Mesenchymal stem cell (in vitro differentiated cells and primary cell): ENCODE measurements around the gene NOD2.
A peak's percentile ranks its signal among the peaks of the same experiment; 100 is the strongest.

Source experiments
- DNase-seq: peaks from one replicate; pipeline ENCODE4 v3.0.0-alpha.2; 2013
- H2AFZ ChIP-seq: one replicate; pipeline ENCODE4 v1.6.1; 2013; ENCODE audit warnings: low read depth, mild to moderate bottlenecking, control low read depth, inconsistent platforms, low read length, moderate library complexity
- H2AK5ac ChIP-seq: 2 replicates; pipeline ENCODE4 v1.6.1; 2013; ENCODE audit warnings: low read length, moderate library complexity, mild to moderate bottlenecking, inconsistent platforms; ENCODE audit not compliant: severe bottlenecking
- H2BK120ac ChIP-seq: one replicate; pipeline ENCODE4 v1.6.1; 2013; ENCODE audit warnings: low read depth, mild to moderate bottlenecking, inconsistent platforms, low read length, moderate library complexity
- H2BK12ac ChIP-seq, 2 experiments: one replicate each; pipeline ENCODE4 v1.6.1; 2013; ENCODE audit warnings: inconsistent platforms in 2 of 2, low read length in 2 of 2, mild to moderate bottlenecking in 2 of 2, moderate library complexity in 2 of 2, control low read depth in 1 of 2
- H2BK15ac ChIP-seq: one replicate; pipeline ENCODE4 v1.6.1; 2013; ENCODE audit warnings: mild to moderate bottlenecking, low read depth, inconsistent platforms; ENCODE audit not compliant: poor library complexity, severe bottlenecking
- H2BK5ac ChIP-seq: 2 replicates; pipeline ENCODE4 v1.6.1; 2013; ENCODE audit warnings: low read depth, mild to moderate bottlenecking, low read length, control low read depth, inconsistent platforms; ENCODE audit not compliant: poor library complexity, severe bottlenecking
- H3K14ac ChIP-seq, 2 experiments: one replicate each; pipeline ENCODE4 v1.6.1; 2013; ENCODE audit warnings: inconsistent platforms in 2 of 2, low read length in 2 of 2, control low read depth in 1 of 2, mild to moderate bottlenecking in 1 of 2, moderate library complexity in 1 of 2
- H3K18ac ChIP-seq, 2 experiments: one replicate each; pipeline ENCODE4 v1.6.1; 2013; ENCODE audit warnings: inconsistent platforms in 2 of 2, low read length in 2 of 2, control low read depth in 1 of 2, low read depth in 1 of 2, mild to moderate bottlenecking in 1 of 2
- H3K23ac ChIP-seq, 2 experiments: one replicate each; pipeline ENCODE4 v1.6.1; 2013; ENCODE audit warnings: inconsistent platforms in 2 of 2, low read length in 2 of 2, mild to moderate bottlenecking in 2 of 2, moderate library complexity in 2 of 2, control low read depth in 1 of 2
- H3K27ac ChIP-seq: 2 replicates; pipeline ENCODE4 v1.5.1; 2013; ENCODE audit warnings: mild to moderate bottlenecking, moderate library complexity, low read length, control low read depth, inconsistent platforms; ENCODE audit not compliant: poor library complexity, severe bottlenecking
- H3K27me3 ChIP-seq, 2 experiments: 2 replicates each; pipeline versions ENCODE4 v1.6.1 to v1.7.0; 2013; ENCODE audit warnings: low read length in 2 of 2, mild to moderate bottlenecking in 2 of 2, moderate library complexity in 2 of 2, control low read depth in 1 of 2, inconsistent platforms in 1 of 2; ENCODE audit not compliant: control insufficient read depth in 1 of 2, insufficient read depth in 1 of 2
- H3K36me3 ChIP-seq, 2 experiments: 2 replicates each; pipeline versions ENCODE4 v1.6.1 to v1.7.0; 2013; ENCODE audit warnings: low read length in 2 of 2, control low read depth in 1 of 2, inconsistent platforms in 1 of 2, low read depth in 1 of 2, mild to moderate bottlenecking in 1 of 2; ENCODE audit not compliant: insufficient read depth in 2 of 2, control insufficient read depth in 1 of 2
- H3K4ac ChIP-seq, 2 experiments: one replicate each; pipeline ENCODE4 v1.6.1; 2013; ENCODE audit warnings: inconsistent platforms in 2 of 2, low read length in 2 of 2, mild to moderate bottlenecking in 2 of 2, moderate library complexity in 2 of 2, control low read depth in 1 of 2, low read depth in 1 of 2
- H3K4me1 ChIP-seq: 2 replicates; pipeline ENCODE4 v1.6.1; 2013; ENCODE audit warnings: low read depth, low read length, control low read depth; ENCODE audit not compliant: control insufficient read depth, insufficient read depth
- H3K4me2 ChIP-seq: 2 replicates; pipeline ENCODE4 v1.6.1; 2013; ENCODE audit warnings: low read length, mild to moderate bottlenecking, inconsistent platforms; ENCODE audit not compliant: poor library complexity, severe bottlenecking
- H3K4me3 ChIP-seq, 2 experiments: 2 replicates each; pipeline versions ENCODE4 v1.5.1 to v1.7.0; 2013; ENCODE audit warnings: low read length in 2 of 2, mild to moderate bottlenecking in 2 of 2, control low read depth in 1 of 2, low read depth in 1 of 2; ENCODE audit not compliant: insufficient read depth in 1 of 2
- H3K79me1 ChIP-seq: replicated peaks from 2 replicates; pipeline ENCODE4 v1.6.1; 2013; ENCODE audit warnings: mild to moderate bottlenecking, control low read depth, low read length, inconsistent platforms; ENCODE audit not compliant: poor library complexity, severe bottlenecking
- H3K9ac ChIP-seq: 2 replicates; pipeline ENCODE4 v1.7.0; 2013; ENCODE audit warnings: mild to moderate bottlenecking, low read length, moderate library complexity
- H3K9me3 ChIP-seq: 2 replicates; pipeline ENCODE4 v1.7.0; 2013; ENCODE audit warnings: mild to moderate bottlenecking, low read length; ENCODE audit not compliant: control insufficient read depth
- H4K8ac ChIP-seq: one replicate; pipeline ENCODE4 v1.6.1; 2013; ENCODE audit warnings: inconsistent platforms, mild to moderate bottlenecking, low read length, moderate library complexity
- H4K91ac ChIP-seq: one replicate; pipeline ENCODE4 v1.6.1; 2013; ENCODE audit warnings: mild to moderate bottlenecking, low read length, inconsistent platforms
- whole genome bisulfite sequencing: methylation state at CpG from one replicate; pipeline ENCODE4 v1.1.7; 2013; ENCODE audit warnings: mixed read lengths; 5-methylcytosine and 5-hydroxymethylcytosine counted together

The NOD2 gene

GRCh38 chr16:50739031-50739430, 45.6 kb downstream of the NOD2 start:
- Histone ChIP-seq H3K36me3 (no peaks in the 10 kb centered on the region), H3K4me3 (no peak overlapping the region), H2BK120ac (no peak overlapping the region), H3K27me3 (peaks cover 0 to 35% of the 10 kb centered on the region in 2 experiments), H2AFZ (no peak overlapping the region), H3K23ac (no peak overlapping the region), H3K14ac (no peak overlapping the region), H4K8ac (no peak overlapping the region), H4K91ac (no peak overlapping the region), H3K79me1 (peaks cover 3% of the 10 kb centered on the region), H2BK5ac (no peak overlapping the region), H3K27ac (no peak overlapping the region), H3K9ac (no peak overlapping the region), H3K18ac (no peak overlapping the region), H2AK5ac (no peak overlapping the region), H3K9me3 (no peaks in the 10 kb centered on the region), H3K4me1 (peaks cover 4% of the 10 kb centered on the region), H2BK12ac (no peak overlapping the region), H2BK15ac (no peak overlapping the region), H3K4me2 (no peak overlapping the region), H3K4ac (no peak overlapping the region)
- 90% methylated on average over 1 of the region's 1 CpG for WGBS
- DNase-seq: no peak

GRCh38 chr16:50740736-50741135, 47.3 kb downstream of the NOD2 start:
- peaks cover 3% of the 10 kb centered on the region for H3K79me1 ChIP-seq
- H3K14ac ChIP-seq: no peak overlapping the region
- peaks cover 8% of the 10 kb centered on the region for H3K4me1 ChIP-seq
- DNase-seq: peak; percentile 31
- no peak overlapping the region for H2AK5ac ChIP-seq
- no peak overlapping the region for H3K23ac ChIP-seq
- H3K4me2 ChIP-seq: no peak overlapping the region
- H3K4me3 ChIP-seq: peak overlapping the region in 1 of 2 experiments; percentile 88
- H3K18ac ChIP-seq: no peak overlapping the region
- no peak overlapping the region for H3K27ac ChIP-seq
- peaks cover 0 to 27% of the 10 kb centered on the region in 2 experiments for H3K27me3 ChIP-seq
- H3K9ac ChIP-seq: peak overlapping the region; percentile 84
- no peak overlapping the region for H2BK120ac ChIP-seq
- no peak overlapping the region for H4K91ac ChIP-seq
- no peak overlapping the region for H2BK5ac ChIP-seq
- 87% methylated on average over 1 of the region's 1 CpG for WGBS
- H3K4ac ChIP-seq: no peak overlapping the region
- no peak overlapping the region for H4K8ac ChIP-seq
- H2BK12ac ChIP-seq: no peak overlapping the region
- H3K9me3 ChIP-seq: no peaks in the 10 kb centered on the region
- no peak overlapping the region for H2BK15ac ChIP-seq
- no peak overlapping the region for H2AFZ ChIP-seq
- H3K36me3 ChIP-seq: peaks cover 0 to 5% of the 10 kb centered on the region in 2 experiments

GRCh38 chr16:50741225-50741780, 47.9 kb downstream of the NOD2 start:
- Histone ChIP-seq H3K14ac (no peak overlapping the region), H3K4ac (no peak overlapping the region), H2AFZ (peak overlapping the region; percentile 0), H3K27ac (no peak overlapping the region), H3K9ac (peak overlapping the region; percentile 84), H3K4me2 (peak overlapping the region; percentile 61), H2AK5ac (no peak overlapping the region), H3K79me1 (peaks cover 6% of the 10 kb centered on the region), H3K23ac (no peak overlapping the region), H3K4me1 (peaks cover 10% of the 10 kb centered on the region), H4K91ac (no peak overlapping the region), H2BK15ac (no peak overlapping the region), H4K8ac (no peak overlapping the region), H2BK12ac (no peak overlapping the region), H3K36me3 (peaks cover 3 to 9% of the 10 kb centered on the region in 2 experiments), H3K27me3 (peaks cover 0 to 26% of the 10 kb centered on the region in 2 experiments), H2BK5ac (no peak overlapping the region), H3K4me3 (peak overlapping the region in 1 of 2 experiments; percentile 88), H2BK120ac (no peak overlapping the region), H3K18ac (no peak overlapping the region), H3K9me3 (no peaks in the 10 kb centered on the region)
- 24% methylated on average over 21 of the region's 21 CpGs for WGBS
- DNase-seq: no peak

- Histone ChIP-seq H3K27me3 (peaks cover 0 to 19% of the 10 kb centered on the region in 2 experiments), H3K4me3 (peak within 1 kb of the TSS; percentile 87 to 88), H4K8ac (peak within 1 kb of the TSS; percentile 12), H3K9me3 (no peaks in the 10 kb centered on the region), H3K4ac (peak within 1 kb of the TSS in 1 of 2 experiments; percentile 84), H3K4me2 (peak within 1 kb of the TSS; percentile 75), H2BK12ac (peak within 1 kb of the TSS in 1 of 2 experiments; percentile 78), H3K79me1 (peaks cover 7% of the 10 kb centered on the region), H2AFZ (peak within 1 kb of the TSS; percentile 61), H2BK15ac (peak within 1 kb of the TSS; percentile 89), H2BK120ac (no peak within 1 kb of the TSS), H3K18ac (peak within 1 kb of the TSS; percentile 43 to 62), H3K23ac (peak within 1 kb of the TSS in 1 of 2 experiments; percentile 96), H2AK5ac (no peak within 1 kb of the TSS), H3K27ac (peak within 1 kb of the TSS; percentile 30), H2BK5ac (no peak within 1 kb of the TSS), H3K36me3 (peaks cover 3 to 11% of the 10 kb centered on the region in 2 experiments), H4K91ac (no peak within 1 kb of the TSS), H3K14ac (peak within 1 kb of the TSS in 1 of 2 experiments; percentile 66), H3K9ac (peak within 1 kb of the TSS; percentile 97), H3K4me1 (peaks cover 10% of the 10 kb centered on the region)
- DNase-seq: peak; percentile 100
- WGBS: 1% methylated on average over 37 of the region's 93 CpGs
These were observed 48.6 kb downstream of the NOD2 start, which contains the start of gene CYLD for GRCh38 chr16:50741781-50742575. TSS of gene CYLD (plus strand) at chr16:50742086. CDS start at chr16:50749699, 7,613 bp downstream.
